Activated CD8-positive, alpha-beta memory T cell treated with anti-CD3 and anti-CD28 coated beads, Interleukin-2, amount 50 U/mL, for 4 hours (primary cell): Measurements from ENCODE around the gene HIPK3.

Experiments
- DNase-seq: peaks from one replicate; pipeline ENCODE4 v3.0.0-alpha.2; 2020

Gene HIPK3

GRCh38 chr11:33309118-33309517 is 51.9 kb downstream of the HIPK3 start:
- DNase-seq: no peak

- DNase-seq: no peak
Measured at GRCh38 chr11:33310720-33311500, 53.7 kb downstream of the HIPK3 start.

- DNase-seq: no peak
Measured at GRCh38 chr11:33311680-33312079, 54.5 kb downstream of the HIPK3 start.

GRCh38 chr11:33315822-33316221 is 58.6 kb downstream of the HIPK3 start:
- no peak for DNase-seq

GRCh38 chr11:33317662-33318061 is 60.5 kb downstream of the HIPK3 start:
- DNase-seq: no peak

GRCh38 chr11:33320016-33320813 is 63.0 kb downstream of the HIPK3 start:
- no peak for DNase-seq

- no peak for DNase-seq
Measured at GRCh38 chr11:33320814-33321330, 63.7 kb downstream of the HIPK3 start.

GRCh38 chr11:33321422-33321821 is 64.2 kb downstream of the HIPK3 start:
- no peak for DNase-seq

GRCh38 chr11:33323421-33323820 is 66.2 kb downstream of the HIPK3 start:
- DNase-seq: no peak

- DNase-seq: no peak
Measured at GRCh38 chr11:33324302-33324985, 67.3 kb downstream of the HIPK3 start.

- no peak for DNase-seq
Measured at GRCh38 chr11:33325451-33325850, 68.3 kb downstream of the HIPK3 start.

- DNase-seq: peak; percentile 34
Measured at GRCh38 chr11:33329705-33330329, 72.6 kb downstream of the HIPK3 start.

- no peak for DNase-seq
Measured at GRCh38 chr11:33333816-33334215, 76.6 kb downstream of the HIPK3 start.

GRCh38 chr11:33334627-33335026 is 77.4 kb downstream of the HIPK3 start:
- no peak for DNase-seq

- no peak for DNase-seq
Measured at GRCh38 chr11:33339247-33339646, 82.1 kb downstream of the HIPK3 start.

GRCh38 chr11:33344611-33345010 is 87.4 kb downstream of the HIPK3 start:
- DNase-seq: no peak

- no peak for DNase-seq
Measured at GRCh38 chr11:33347490-33348125, 90.4 kb downstream of the HIPK3 start.

GRCh38 chr11:33350287-33350686 is 93.1 kb downstream of the HIPK3 start:
- DNase-seq: no peak

GRCh38 chr11:33358150-33358831 is 101.1 kb downstream of the HIPK3 start:
- DNase-seq: no peak

- DNase-seq: no peak
Measured at GRCh38 chr11:33360642-33361041, 103.5 kb downstream of the HIPK3 start.

- no peak for DNase-seq
Measured at GRCh38 chr11:33362051-33362910, 105.1 kb downstream of the HIPK3 start.
